Duodenal mucosa (tissue), 2 donors: ENCODE measurements around the gene AFAP1L1.
"Not testable (repeated sequence)": the region's sequence is repeated elsewhere in the genome, so short reads cannot be mapped to it uniquely, and the experiment has no call there.

Source experiments
- H3K27ac ChIP-seq: one replicate; pipeline ENCODE4 v1.7.0; 2013; ENCODE audit warnings: low read depth, low read length
- H3K27me3 ChIP-seq, 2 donors: one replicate each; pipeline ENCODE4 v1.7.0; 2013; ENCODE audit warnings: low read length in 2 of 2, control low read depth in 1 of 2; ENCODE audit not compliant: insufficient read depth in 2 of 2, control insufficient read depth in 1 of 2
- H3K36me3 ChIP-seq, 2 donors: one replicate each; pipeline ENCODE4 v1.7.0; 2013; ENCODE audit warnings: low read length in 2 of 2, control low read depth in 1 of 2; ENCODE audit not compliant: insufficient read depth in 2 of 2, control insufficient read depth in 1 of 2
- H3K4me1 ChIP-seq, 2 donors: one replicate each; pipeline ENCODE4 v1.7.0; 2013; ENCODE audit warnings: low read length in 2 of 2, control low read depth in 1 of 2; ENCODE audit not compliant: insufficient read depth in 2 of 2, control insufficient read depth in 1 of 2
- H3K4me3 ChIP-seq, 2 donors: one replicate each; pipeline ENCODE4 v1.7.0; 2013; ENCODE audit warnings: low read length in 2 of 2, low read depth in 1 of 2
- H3K9ac ChIP-seq, 2 donors: one replicate each; pipeline ENCODE4 v1.7.0; 2013; ENCODE audit warnings: low read length in 2 of 2, low read depth in 1 of 2
- H3K9me3 ChIP-seq, 2 donors: one replicate each; pipeline ENCODE4 v1.7.0; 2013; ENCODE audit warnings: low read length in 2 of 2, control low read depth in 1 of 2; ENCODE audit not compliant: control insufficient read depth in 1 of 2

The AFAP1L1 gene

DNA sequence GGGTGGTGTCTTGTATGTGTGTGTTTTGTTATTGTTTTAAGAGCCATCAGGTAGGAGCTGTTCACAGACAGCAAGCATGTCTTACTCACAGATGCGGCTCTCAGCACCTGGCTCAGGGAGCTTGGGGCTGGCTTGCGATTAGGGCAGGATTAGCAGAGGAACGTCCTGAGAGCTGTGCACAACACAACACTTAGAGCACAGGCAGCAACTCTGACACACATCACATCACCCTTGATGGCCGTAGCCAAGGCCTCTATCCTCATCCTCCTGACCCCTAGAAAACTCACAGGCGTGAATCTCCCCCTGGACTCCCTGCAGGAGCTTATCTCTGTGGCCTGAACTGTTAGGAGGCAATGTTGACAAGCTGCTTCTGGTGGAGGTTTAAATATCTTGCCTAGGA is 114.5 kb downstream of the AFAP1L1 start:
- Histone ChIP-seq H3K4me3 (no peak overlapping the region), H3K9ac (no peak overlapping the region), H3K9me3 (no peaks in the 10 kb centered on the region), H3K27me3 (no peaks in the 10 kb centered on the region), H3K36me3 (no peaks in the 10 kb centered on the region), H3K27ac (no peak overlapping the region), H3K4me1 (peaks cover 0 to 19% of the 10 kb centered on the region in 2 donors)

GRCh38 chr5:149387081-149387631 is 115.5 kb downstream of the AFAP1L1 start:
- Histone ChIP-seq H3K4me3 (no peak overlapping the region), H3K9ac (no peak overlapping the region), H3K9me3 (no peaks in the 10 kb centered on the region), H3K27me3 (no peaks in the 10 kb centered on the region), H3K27ac (peak overlapping the region; percentile 5), H3K4me1 (peaks cover 0 to 16% of the 10 kb centered on the region in 2 donors), H3K36me3 (no peaks in the 10 kb centered on the region)

DNA sequence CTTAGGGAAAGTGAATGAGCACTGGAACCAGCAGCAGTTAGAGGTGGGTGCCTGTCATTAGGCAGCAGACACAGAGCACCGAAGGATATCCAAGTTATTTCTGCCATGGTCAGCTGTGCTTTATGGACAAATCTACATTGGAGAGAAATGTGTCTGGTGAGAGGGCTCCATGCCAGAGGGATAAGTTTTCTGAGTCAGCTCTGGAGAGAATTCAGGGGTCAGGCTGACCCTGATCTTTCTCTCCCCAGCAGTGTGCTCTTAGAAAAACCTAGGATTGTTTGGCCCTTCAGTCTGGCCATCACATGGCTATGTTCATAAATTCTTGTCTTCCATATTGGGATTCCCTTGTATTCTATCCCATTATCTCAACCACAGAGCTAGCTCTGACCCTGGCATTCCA is 116.3 kb downstream of the AFAP1L1 start:
- Histone ChIP-seq H3K36me3 (no peaks in the 10 kb centered on the region), H3K9ac (no peak overlapping the region), H3K27me3 (no peaks in the 10 kb centered on the region), H3K4me3 (no peak overlapping the region), H3K27ac (peak overlapping the region; percentile 43), H3K4me1 (peaks cover 0 to 8% of the 10 kb centered on the region in 2 donors), H3K9me3 (no peaks in the 10 kb centered on the region)

DNA sequence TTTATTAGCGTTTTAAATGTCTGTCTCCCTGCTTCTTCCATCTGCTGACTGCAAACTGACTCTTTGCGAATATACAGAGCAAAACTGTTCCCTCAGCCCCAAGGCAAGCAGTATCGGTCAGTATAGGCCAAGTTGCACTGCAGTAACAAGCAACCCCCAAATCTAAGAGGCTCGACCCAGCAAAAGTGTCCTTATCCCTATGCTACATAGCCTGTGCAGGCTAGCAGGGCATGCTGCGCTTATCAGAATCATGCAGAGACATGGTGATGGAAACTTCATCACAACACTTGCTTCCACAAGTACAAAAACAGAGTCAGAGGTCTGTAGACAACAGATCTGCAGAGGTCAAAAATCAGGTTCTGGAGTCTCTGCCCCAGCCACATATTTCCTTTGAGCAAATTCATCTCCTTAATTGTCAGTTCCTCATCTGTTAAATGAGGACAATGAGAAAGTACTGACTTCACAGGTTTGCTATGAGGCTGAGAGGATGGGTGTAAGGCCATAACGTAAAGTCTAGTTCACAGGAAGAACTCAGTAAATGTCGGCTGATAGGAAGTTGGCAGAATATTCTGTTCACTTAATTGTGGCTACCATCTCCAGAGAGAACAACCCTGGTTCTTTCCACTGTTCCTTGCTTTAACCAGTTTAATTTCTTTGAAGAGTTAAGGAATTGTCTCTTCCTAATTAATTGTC is 117.0 kb downstream of the AFAP1L1 start:
- Histone ChIP-seq H3K27me3 (no peaks in the 10 kb centered on the region), H3K4me3 (no peak overlapping the region), H3K4me1 (peaks cover 0 to 7% of the 10 kb centered on the region in 2 donors), H3K9ac (no peak overlapping the region), H3K9me3 (no peaks in the 10 kb centered on the region), H3K36me3 (no peaks in the 10 kb centered on the region), H3K27ac (peak overlapping the region; percentile 22)

DNA sequence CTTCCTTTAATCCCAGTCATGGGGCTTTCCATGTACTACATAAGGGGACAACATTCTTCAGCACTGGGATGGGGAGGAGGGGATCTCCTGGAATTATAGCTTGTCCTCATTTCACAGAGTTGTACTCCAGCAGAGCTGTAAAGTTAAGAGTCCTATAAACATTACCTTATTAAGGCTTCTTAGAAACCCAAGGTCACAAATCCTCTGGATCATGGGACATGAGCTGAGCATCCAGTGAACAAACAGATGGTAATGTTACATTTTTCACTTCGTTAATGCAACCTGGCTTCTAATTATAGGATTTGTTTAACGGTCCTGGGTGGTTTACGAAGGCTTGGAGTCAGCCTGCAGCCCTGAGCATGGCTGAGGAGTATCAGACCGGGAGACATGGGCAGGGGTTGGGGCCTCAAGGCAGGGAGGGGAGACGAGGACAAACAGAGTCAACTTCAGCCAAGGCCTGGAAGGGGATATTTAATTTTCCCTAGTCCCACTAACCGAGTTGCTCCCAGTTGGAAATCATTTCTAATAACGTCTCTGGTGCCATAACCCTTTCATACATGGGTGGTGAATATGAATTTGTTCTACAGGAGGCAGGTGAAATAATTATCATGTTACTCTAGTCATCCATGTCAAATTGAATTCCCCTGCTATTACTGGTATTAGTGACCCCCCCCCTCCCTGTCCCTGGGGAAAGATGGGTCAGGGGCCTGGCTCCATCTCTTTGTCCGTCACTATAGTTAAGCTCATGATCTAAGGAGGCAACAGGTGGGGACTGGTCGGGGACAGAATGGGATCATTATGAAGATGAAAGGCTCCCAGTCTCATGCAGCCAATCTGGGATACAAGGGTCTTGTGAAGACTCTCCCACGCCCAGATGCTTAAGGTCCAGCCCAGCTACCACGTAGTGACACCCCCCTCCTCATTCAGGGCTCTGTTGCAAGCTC is 118.2 kb downstream of the AFAP1L1 start:
- Histone ChIP-seq H3K9me3 (no peaks in the 10 kb centered on the region), H3K27ac (no peak overlapping the region), H3K4me3 (no peak overlapping the region), H3K27me3 (no peaks in the 10 kb centered on the region), H3K4me1 (peaks cover 0 to 7% of the 10 kb centered on the region in 2 donors), H3K36me3 (no peaks in the 10 kb centered on the region), H3K9ac (no peak overlapping the region)

GRCh38 chr5:149391076-149391475 is 119.4 kb downstream of the AFAP1L1 start:
- H3K27me3 ChIP-seq, H3K9me3 ChIP-seq, H3K27ac ChIP-seq, H3K9ac ChIP-seq, H3K36me3 ChIP-seq, H3K4me3 ChIP-seq, H3K4me1 ChIP-seq: not testable (repeated sequence)
